ES-I3 (cell line): ENCODE data around the gene IVD.

Experiments
- H3K36me3 ChIP-seq: 2 replicates; pipeline ENCODE4 v1.6.1; 2013; ENCODE audit warnings: mild to moderate bottlenecking, low read length, control low read depth, moderate library complexity; ENCODE audit not compliant: insufficient read depth
- H3K4me1 ChIP-seq: 2 replicates; pipeline ENCODE4 v1.6.1; 2013; ENCODE audit warnings: mild to moderate bottlenecking, control low read depth, low read length; ENCODE audit not compliant: insufficient read depth
- H3K9ac ChIP-seq: 2 replicates; pipeline ENCODE4 v1.6.1; 2013; ENCODE audit warnings: low read depth, mild to moderate bottlenecking, low read length, moderate library complexity
- H3K9me3 ChIP-seq: 2 replicates; pipeline ENCODE4 v1.6.1; 2013; ENCODE audit warnings: mild to moderate bottlenecking, low read length, moderate library complexity; ENCODE audit not compliant: control insufficient read depth, insufficient read depth

IVD gene

DNA sequence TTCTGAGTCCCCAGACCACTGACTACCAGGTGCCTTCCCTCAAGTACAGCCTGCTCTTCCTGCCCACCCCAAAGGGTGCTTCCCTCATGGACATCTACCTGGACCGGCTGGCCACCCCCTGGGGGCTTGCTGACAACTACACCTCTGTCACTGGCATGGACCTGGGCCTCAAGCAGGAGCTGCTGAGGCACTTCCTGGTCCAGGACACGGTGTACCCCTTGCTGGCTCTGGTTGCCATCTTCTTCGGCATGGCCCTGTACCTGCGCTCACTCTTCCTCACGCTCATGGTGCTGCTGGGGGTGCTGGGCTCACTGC, 38.3 kb upstream of the IVD start:
- Histone ChIP-seq H3K36me3 (no peaks in the 10 kb centered on the region), H3K9ac (peak overlapping the region; percentile 17; the same call in 1 of the 2 replicates), H3K9me3 (no peaks in the 10 kb centered on the region; the same call in 1 of the 2 replicates)

DNA sequence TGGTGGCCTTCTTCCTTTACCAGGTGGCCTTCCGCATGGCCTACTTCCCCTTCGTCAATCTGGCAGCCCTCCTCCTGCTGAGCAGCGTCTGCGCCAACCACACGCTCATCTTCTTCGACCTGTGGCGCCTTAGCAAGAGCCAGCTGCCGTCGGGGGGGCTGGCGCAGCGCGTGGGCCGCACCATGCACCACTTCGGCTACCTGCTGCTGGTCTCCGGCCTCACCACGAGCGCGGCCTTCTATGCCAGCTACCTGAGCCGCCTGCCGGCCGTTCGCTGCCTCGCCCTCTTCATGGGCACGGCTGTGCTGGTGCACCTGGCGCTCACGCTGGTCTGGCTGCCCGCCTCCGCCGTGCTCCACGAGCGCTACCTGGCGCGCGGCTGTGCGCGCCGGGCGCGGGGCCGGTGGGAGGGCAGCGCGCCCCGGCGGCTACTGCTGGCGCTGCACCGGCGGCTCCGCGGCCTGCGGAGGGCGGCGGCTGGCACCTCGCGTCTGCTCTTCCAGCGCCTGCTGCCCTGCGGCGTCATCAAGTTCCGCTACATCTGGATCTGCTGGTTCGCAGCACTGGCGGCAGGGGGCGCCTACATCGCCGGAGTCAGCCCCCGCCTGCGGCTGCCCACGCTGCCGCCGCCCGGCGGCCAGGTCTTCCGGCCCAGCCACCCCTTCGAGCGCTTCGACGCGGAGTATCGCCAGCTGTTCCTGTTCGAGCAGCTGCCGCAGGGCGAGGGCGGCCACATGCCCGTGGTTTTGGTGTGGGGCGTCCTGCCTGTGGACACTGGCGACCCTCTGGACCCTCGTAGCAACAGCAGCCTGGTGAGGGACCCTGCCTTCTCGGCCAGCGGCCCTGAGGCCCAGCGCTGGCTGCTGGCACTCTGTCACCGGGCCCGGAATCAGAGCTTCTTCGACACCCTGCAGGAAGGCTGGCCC, 37.6 kb upstream of the IVD start:
- Histone ChIP-seq H3K9ac (peak overlapping the region; percentile 17; the same call in 1 of the 2 replicates), H3K36me3 (no peaks in the 10 kb centered on the region), H3K9me3 (no peaks in the 10 kb centered on the region; the same call in 1 of the 2 replicates), H3K4me1 (peaks cover 9% of the 10 kb centered on the region)

More for the DNA sequence above, 38.3 kb upstream of the IVD start:
- peaks cover 4% of the 10 kb centered on the region; the same call in 1 of the 2 replicates for H3K4me1 ChIP-seq

DNA sequence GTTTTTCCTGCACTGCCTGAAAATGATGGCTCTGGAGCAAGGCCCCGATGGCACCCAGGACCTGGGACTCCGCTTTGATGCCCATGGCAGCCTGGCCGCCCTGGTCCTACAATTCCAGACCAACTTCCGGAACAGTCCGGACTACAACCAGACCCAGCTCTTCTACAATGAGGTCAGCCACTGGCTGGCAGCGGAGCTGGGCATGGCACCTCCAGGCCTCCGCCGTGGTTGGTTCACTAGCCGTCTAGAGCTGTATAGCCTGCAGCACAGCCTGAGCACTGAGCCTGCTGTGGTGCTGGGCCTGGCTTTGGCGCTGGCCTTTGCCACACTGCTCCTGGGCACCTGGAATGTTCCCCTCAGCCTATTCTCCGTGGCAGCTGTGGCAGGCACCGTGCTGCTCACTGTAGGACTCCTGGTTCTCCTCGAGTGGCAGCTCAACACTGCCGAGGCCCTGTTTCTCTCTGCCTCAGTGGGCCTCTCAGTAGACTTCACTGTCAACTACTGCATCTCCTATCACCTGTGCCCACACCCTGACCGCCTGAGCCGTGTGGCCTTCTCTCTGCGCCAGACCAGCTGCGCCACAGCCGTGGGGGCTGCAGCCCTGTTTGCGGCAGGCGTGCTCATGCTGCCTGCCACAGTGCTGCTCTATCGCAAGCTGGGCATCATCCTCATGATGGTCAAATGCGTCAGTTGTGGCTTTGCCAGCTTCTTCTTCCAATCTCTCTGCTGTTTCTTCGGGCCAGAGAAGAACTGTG, 36.7 kb upstream of the IVD start:
- H3K4me1 ChIP-seq: peaks cover 9% of the 10 kb centered on the region
- H3K9ac ChIP-seq: no peak overlapping the region
- H3K9me3 ChIP-seq: no peaks in the 10 kb centered on the region; the same call in 1 of the 2 replicates

DNA sequence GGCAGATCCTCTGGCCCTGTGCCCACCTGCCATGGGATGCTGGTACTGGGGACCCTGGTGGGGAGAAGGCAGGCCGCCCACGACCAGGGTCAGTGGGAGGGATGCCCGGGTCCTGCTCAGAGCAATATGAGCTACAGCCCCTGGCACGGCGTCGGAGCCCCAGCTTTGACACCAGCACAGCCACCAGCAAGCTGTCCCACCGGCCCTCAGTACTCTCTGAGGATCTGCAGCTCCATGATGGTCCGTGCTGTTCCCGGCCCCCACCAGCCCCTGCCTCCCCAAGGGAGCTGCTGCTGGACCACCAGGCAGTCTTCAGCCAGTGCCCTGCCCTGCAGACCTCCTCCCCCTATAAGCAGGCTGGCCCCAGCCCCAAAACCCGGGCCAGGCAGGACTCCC, 36.1 kb upstream of the IVD start:
- Histone ChIP-seq H3K9ac (no peak overlapping the region), H3K36me3 (no peaks in the 10 kb centered on the region), H3K9me3 (no peaks in the 10 kb centered on the region; the same call in 1 of the 2 replicates), H3K4me1 (peaks cover 9% of the 10 kb centered on the region)

More for the DNA sequence above, 36.7 kb upstream of the IVD start:
- H3K36me3 ChIP-seq: no peaks in the 10 kb centered on the region

DNA sequence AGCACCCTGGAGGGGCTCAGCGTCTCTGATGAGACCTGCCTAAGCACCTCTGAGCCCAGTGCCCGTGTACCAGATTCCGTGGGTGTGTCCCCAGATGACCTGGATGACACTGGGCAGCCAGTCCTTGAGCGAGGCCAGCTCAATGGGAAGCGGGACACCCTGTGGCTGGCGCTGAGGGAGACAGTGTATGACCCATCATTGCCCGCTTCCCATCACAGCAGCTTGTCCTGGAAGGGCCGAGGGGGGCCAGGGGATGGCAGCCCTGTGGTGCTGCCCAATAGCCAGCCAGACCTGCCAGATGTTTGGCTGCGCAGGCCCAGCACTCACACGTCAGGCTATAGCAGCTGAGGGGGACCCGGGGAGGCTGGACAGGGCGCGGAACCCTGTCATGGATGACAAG, 35.6 kb upstream of the IVD start:
- Histone ChIP-seq H3K4me1 (peaks cover 9% of the 10 kb centered on the region), H3K9ac (no peak overlapping the region), H3K36me3 (no peaks in the 10 kb centered on the region), H3K9me3 (no peaks in the 10 kb centered on the region; the same call in 1 of the 2 replicates)

DNA sequence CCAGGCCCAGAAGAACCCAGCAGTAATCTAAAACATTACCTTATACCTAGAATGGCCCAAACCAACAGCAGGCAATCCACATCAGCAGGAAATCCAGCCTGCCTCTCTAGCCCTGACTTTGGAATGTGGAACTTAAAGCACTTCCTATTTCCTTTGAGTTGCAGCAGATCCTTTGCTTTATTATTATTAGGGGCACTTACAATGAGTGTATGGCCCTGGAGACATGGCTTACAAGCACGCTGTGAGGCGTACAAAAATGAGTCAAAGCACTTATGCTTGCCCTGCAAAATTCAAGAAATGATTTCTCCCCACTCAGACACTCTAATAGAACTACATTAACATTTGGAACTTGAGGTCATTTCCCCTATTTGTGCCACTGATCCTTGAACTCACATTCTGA, 32.6 kb upstream of the IVD start:
- Histone ChIP-seq H3K4me1 (peaks cover 9% of the 10 kb centered on the region), H3K9me3 (no peaks in the 10 kb centered on the region; the same call in 1 of the 2 replicates), H3K9ac (no peak overlapping the region), H3K36me3 (no peaks in the 10 kb centered on the region)

DNA sequence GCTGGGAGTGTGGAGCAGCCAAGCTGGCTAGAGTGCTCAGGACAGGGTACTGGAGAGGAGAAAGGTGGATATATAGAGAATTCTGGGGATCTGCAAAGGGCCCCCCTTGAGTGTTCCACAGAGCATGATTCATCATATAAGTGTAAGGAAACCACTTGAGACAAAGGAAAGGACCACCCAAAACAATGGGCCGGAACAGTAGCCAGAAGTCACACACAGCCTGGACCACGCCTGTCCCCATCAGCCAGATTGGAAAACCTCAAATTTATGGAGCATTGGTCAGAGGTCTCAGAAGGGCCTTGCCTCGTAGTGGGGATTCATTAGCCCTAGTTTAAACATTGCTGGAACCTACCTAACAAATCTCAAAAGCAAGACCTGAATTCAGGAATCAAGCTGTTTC, 28.0 kb upstream of the IVD start:
- peaks cover 9% of the 10 kb centered on the region for H3K4me1 ChIP-seq
- H3K36me3 ChIP-seq: no peaks in the 10 kb centered on the region
- no peak overlapping the region for H3K9ac ChIP-seq
- H3K9me3 ChIP-seq: no peaks in the 10 kb centered on the region

DNA sequence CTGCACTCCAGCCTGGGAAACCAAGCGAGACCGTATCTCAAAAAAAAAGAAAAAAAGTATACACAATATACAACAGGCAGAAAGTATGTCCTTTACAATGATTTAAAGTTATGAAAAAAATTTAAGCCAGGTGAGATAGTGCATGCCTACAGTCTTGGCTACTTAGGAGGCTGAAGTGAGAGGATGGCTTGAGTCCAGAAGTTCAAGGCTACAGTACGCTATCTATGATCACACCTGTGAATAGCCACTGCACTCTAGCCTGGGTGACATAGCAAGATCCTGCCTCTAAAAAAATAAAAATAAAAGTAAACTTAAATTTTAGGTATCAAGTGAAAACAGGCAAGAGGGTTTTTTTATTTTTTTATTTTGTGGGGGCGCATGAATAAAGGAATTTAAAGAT, 26.2 kb upstream of the IVD start:
- no peaks in the 10 kb centered on the region for H3K9me3 ChIP-seq
- H3K9ac ChIP-seq: no peak overlapping the region
- no peaks in the 10 kb centered on the region for H3K36me3 ChIP-seq
- peaks cover 7% of the 10 kb centered on the region; the same call in 1 of the 2 replicates for H3K4me1 ChIP-seq

DNA sequence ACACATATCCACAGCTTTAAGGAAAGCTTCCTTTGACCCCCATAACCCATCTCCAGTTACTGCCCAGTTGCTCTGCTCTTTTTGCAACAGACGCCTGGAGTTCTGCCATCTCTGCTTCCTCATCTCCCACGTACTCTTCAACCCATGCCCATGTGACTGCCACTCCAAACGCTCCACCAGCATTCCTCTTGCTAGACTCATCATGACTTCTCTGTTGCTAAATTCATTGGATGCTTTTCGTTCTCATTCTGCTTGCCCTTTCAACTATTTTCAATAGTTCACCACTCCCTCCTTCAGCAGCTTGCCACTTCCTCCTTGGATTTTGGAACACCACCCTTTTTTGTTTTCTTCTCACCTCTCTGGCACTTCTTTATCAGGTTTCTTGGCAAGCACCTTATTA, 25.7 kb upstream of the IVD start:
- Histone ChIP-seq H3K4me1 (peaks cover 7% of the 10 kb centered on the region; the same call in 1 of the 2 replicates), H3K36me3 (no peaks in the 10 kb centered on the region), H3K9me3 (no peaks in the 10 kb centered on the region), H3K9ac (no peak overlapping the region)

DNA sequence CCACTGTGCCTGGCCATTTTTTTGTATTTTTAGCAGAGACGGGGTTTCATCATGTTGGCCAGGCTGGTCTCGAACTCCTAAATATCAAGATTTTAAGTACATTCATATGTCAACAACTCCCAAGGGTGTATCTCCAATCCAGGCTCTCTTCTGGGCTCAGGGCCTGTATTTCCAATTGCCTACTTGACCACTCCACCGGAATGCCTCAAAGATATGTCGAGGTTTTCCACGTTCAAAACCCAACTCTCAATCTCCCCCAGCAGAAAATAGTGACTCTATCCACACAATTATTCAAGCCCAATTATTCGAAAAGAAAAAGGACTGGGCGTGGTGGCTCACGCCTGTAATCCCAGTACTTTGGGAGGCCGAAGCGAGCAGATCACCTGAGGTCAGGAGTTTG, 25.0 kb upstream of the IVD start:
- peaks cover 3% of the 10 kb centered on the region; the same call in 1 of the 2 replicates for H3K36me3 ChIP-seq
- peaks cover 7% of the 10 kb centered on the region; the same call in 1 of the 2 replicates for H3K4me1 ChIP-seq
- H3K9ac ChIP-seq: no peak overlapping the region
- no peaks in the 10 kb centered on the region for H3K9me3 ChIP-seq

DNA sequence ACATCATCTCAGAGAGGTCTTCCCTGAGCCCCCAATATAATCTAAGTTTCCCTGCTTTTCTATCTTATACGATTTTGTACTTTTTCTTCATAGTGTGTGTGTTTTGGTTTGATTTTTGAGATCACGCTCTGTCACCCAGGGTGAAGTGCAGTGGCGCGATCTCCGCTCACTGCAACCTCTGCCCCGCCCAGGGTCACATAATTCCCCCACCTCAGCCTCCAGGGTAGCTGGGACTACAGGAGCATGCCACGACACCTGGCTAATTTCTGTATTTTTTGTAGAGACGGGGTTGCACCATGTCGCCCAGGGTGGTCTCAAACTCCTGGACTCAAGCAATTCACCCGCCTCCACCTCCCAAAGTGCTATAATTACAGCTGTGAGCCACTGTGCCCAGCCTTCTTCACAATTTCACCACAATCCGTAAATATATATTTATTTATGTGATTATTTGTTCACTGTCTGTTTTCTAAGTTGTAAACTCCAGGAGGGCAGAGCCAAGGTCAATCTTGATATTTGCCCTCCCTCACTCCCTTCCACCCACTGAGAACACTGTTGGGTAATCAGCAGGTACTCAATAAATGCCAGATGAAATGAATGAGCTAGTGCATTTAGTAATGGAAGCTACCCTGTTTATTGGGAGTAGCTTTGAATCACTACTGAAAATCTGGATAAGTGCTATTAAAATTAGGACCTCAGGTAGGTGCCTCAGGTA, 23.6 kb upstream of the IVD start:
- H3K9ac ChIP-seq: peak overlapping the region; percentile 91
- H3K9me3 ChIP-seq: no peaks in the 10 kb centered on the region
- H3K4me1 ChIP-seq: peaks cover 7% of the 10 kb centered on the region; the same call in 1 of the 2 replicates
- peaks cover 15% of the 10 kb centered on the region for H3K36me3 ChIP-seq

DNA sequence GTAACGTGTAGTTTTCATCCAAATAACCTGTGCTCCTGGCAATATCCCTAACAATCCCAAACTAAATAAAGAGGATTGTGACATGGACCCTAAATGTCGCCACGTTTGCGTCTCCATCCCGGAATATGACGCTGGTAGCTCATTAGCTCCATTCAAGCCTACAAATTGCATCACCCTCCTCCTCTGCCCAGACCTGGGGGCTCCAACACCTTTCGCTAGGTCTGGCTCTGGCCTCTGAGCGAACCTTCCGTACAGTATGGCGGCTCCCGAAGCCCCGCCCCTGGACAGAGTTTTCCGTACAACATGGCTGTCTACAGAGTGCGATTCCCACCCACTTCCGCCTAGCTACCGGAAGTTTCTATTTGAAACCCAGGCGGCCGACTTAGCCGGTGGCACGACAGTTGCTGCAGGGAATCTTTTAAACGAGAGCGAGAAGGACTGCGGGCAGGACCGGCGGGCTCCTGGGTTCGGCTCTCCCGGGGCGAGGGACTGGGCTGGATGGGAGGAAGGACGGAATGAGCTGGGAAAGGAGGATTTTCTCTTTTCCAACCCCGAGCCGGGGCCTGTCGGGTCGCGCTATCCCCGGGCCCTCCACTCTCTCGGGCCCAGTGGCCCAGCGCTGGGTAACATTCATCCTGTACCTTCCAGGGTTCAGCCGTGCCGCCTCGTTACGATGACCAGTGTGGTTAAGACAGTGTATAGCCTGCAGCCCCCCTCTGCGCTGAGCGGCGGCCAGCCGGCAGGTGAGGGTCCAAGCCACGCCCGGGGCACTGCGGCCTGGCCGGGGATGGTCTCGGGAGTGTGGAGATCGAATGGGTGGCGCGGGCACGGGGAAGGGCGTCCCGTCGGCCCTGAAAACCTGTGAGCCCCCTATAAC, 22.8 kb upstream of the IVD start, which contains the start of gene KNSTRN:
Gene KNSTRN (plus strand): TSS at position 142 of the 877 bp plus-strand sequence. CDS start 115 bp downstream, at position 257.
- Histone ChIP-seq H3K9ac (peak within 1 kb of the TSS; percentile 91), H3K9me3 (peaks cover 4% of the 10 kb centered on the region)

DNA sequence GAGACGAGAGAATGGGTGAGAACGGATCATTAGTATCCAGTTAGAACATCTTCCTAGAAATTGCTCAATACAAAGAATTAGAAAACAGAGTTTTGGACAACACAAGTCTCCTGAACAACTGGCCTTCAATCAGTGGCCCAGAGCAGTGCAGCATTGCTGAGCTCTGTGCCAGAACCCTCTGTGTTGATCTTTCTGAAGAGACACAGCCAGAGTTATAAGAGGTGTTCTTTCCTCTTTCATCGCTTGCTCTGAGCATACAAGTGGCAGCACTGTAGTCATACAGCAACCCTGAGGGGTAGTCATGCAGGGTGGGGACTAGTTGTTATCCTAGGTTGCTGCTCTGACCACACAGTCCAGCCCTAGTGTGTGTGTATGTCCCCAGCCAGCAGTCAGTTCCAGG, 19.1 kb upstream of the IVD start:
- Histone ChIP-seq H3K36me3 (peaks cover 41% of the 10 kb centered on the region), H3K4me1 (peaks cover 7% of the 10 kb centered on the region; the same call in 1 of the 2 replicates), H3K9me3 (peaks cover 4% of the 10 kb centered on the region), H3K9ac (no peak overlapping the region)

More for the DNA sequence above, 22.8 kb upstream of the IVD start, which contains the start of gene KNSTRN:
- Histone ChIP-seq H3K36me3 (peaks cover 23% of the 10 kb centered on the region), H3K4me1 (peaks cover 7% of the 10 kb centered on the region; the same call in 1 of the 2 replicates)
